T-helper 17 cell (primary cell): ENCODE measurements around the gene CCDC57. TPM values are rescaled to one million over a fixed set of nuclear protein-coding genes. Genes with fewer than 3 reads are reported as not detected.
"Not testable (repeated sequence)": the region's sequence is repeated elsewhere in the genome, so short reads cannot be mapped to it uniquely, and the experiment has no call there.

Source experiments
- ATAC-seq: fragments of 150-1000 bp; cut with Tn5 transposase; 2 replicates; pipeline ENCODE4 v1.10.0; 2021; ENCODE audit warnings: mild to moderate bottlenecking, moderate library complexity
- DNase-seq, 3 donors: peaks; one replicate each; pipeline versions ENCODE4 v3.0.0 to v3.0.0-alpha.2; 2020 to 2021
- H3K9me3 ChIP-seq: one replicate; pipeline ENCODE4 v1.7.0; 2013; ENCODE audit warnings: low read length, mild to moderate bottlenecking; ENCODE audit not compliant: control insufficient read depth, poor library complexity, severe bottlenecking
- H3K27ac Mint-ChIP-seq: one replicate; pipeline ENCODE4 v1.8.0; 2022; ENCODE audit warnings: mild to moderate bottlenecking, moderate library complexity, mixed read lengths
- H3K27me3 Mint-ChIP-seq: one replicate; pipeline ENCODE4 v1.8.0; 2022; ENCODE audit warnings: mixed read lengths
- H3K36me3 Mint-ChIP-seq: one replicate; pipeline ENCODE4 v1.8.0; 2022; ENCODE audit warnings: low read depth, mixed read lengths
- H3K4me1 Mint-ChIP-seq: one replicate; pipeline ENCODE4 v1.8.0; 2022; ENCODE audit warnings: mild to moderate bottlenecking, mixed read lengths
- H3K4me3 Mint-ChIP-seq: one replicate; pipeline ENCODE4 v1.8.0; 2022; ENCODE audit warnings: mild to moderate bottlenecking, moderate library complexity, mixed read lengths
- total RNA-seq, 4 donors: library from RNA in 2 of 4; stranded (reverse) in 2 of 4; gene quantifications; one replicate each; pipeline ENCODE4 v1.2.3 and lab custom pipeline; 2022 to 2026

Gene CCDC57
- total RNA-seq, 2 donors from 2014 or later: 79.1 to 89.0 TPM

- H3K4me3 Mint-ChIP-seq: no peak overlapping the region
- H3K4me1 Mint-ChIP-seq: peaks cover 26% of the 10 kb centered on the region
- ATAC-seq (no peak), DNase-seq (no peak)
- H3K27ac Mint-ChIP-seq: peak overlapping the region; percentile 95
- H3K27me3 Mint-ChIP-seq: no peaks in the 10 kb centered on the region
- H3K9me3 ChIP-seq: no peaks in the 10 kb centered on the region
- H3K36me3 Mint-ChIP-seq: peaks cover 3% of the 10 kb centered on the region
Observed at GRCh38 chr17:82204831-82205719, 7.6 kb downstream of the CCDC57 start.

GRCh38 chr17:82203920-82204319 lies 8.7 kb downstream of the CCDC57 start:
- Mint-ChIP-seq H3K36me3 (peaks cover 3% of the 10 kb centered on the region), H3K27me3 (no peaks in the 10 kb centered on the region), H3K27ac (no peak overlapping the region), H3K4me1 (peaks cover 26% of the 10 kb centered on the region), H3K4me3 (no peak overlapping the region)
- no peak for DNase-seq
- no peak for ATAC-seq
- H3K9me3 ChIP-seq: no peaks in the 10 kb centered on the region

GRCh38 chr17:82202981-82203380 lies 9.7 kb downstream of the CCDC57 start:
- no peak for DNase-seq
- Mint-ChIP-seq H3K27ac (peak overlapping the region; percentile 24), H3K36me3 (peaks cover 3% of the 10 kb centered on the region), H3K4me1 (peaks cover 31% of the 10 kb centered on the region), H3K27me3 (no peaks in the 10 kb centered on the region), H3K4me3 (no peak overlapping the region)
- H3K9me3 ChIP-seq: no peaks in the 10 kb centered on the region
- no peak for ATAC-seq

GRCh38 chr17:82201498-82201910 lies 11.1 kb downstream of the CCDC57 start:
- Mint-ChIP-seq H3K27me3 (no peaks in the 10 kb centered on the region), H3K27ac (peak overlapping the region; percentile 92), H3K4me1 (peaks cover 33% of the 10 kb centered on the region), H3K4me3 (peak overlapping the region; percentile 84), H3K36me3 (peaks cover under 1% of the 10 kb centered on the region)
- no peak for DNase-seq
- no peaks in the 10 kb centered on the region for H3K9me3 ChIP-seq
- no peak for ATAC-seq

- Mint-ChIP-seq H3K4me3 (peak overlapping the region; percentile 84), H3K36me3 (peaks cover 2% of the 10 kb centered on the region), H3K27me3 (no peaks in the 10 kb centered on the region), H3K27ac (peak overlapping the region; percentile 92), H3K4me1 (peaks cover 31% of the 10 kb centered on the region)
- ATAC-seq: peak; percentile 95
- peak in 2 of 3 donors; percentile 44 to 67 for DNase-seq
- no peaks in the 10 kb centered on the region for H3K9me3 ChIP-seq
Observed at GRCh38 chr17:82200743-82201497, 11.7 kb downstream of the CCDC57 start.

- H3K27ac Mint-ChIP-seq: peak overlapping the region; percentile 92
- no peak for DNase-seq
- H3K4me1 Mint-ChIP-seq: peaks cover 27% of the 10 kb centered on the region
- ATAC-seq: no peak
- H3K27me3 Mint-ChIP-seq: no peaks in the 10 kb centered on the region
- peak overlapping the region; percentile 58 for H3K4me3 Mint-ChIP-seq
- H3K9me3 ChIP-seq: no peaks in the 10 kb centered on the region
- H3K36me3 Mint-ChIP-seq: peaks cover 2% of the 10 kb centered on the region
Observed at GRCh38 chr17:82200135-82200534, 12.5 kb downstream of the CCDC57 start.

- ATAC-seq (no peak), DNase-seq (no peak)
- Mint-ChIP-seq H3K4me1 (peaks cover 27% of the 10 kb centered on the region), H3K36me3 (peaks cover 2% of the 10 kb centered on the region), H3K27me3 (no peaks in the 10 kb centered on the region), H3K4me3 (peak overlapping the region; percentile 31), H3K27ac (peak overlapping the region; percentile 92)
- no peaks in the 10 kb centered on the region for H3K9me3 ChIP-seq
Observed at GRCh38 chr17:82199496-82199895, 13.1 kb downstream of the CCDC57 start.

- Mint-ChIP-seq H3K4me3 (peak overlapping the region; percentile 53), H3K36me3 (peaks cover 10% of the 10 kb centered on the region), H3K4me1 (peaks cover 30% of the 10 kb centered on the region), H3K27me3 (no peaks in the 10 kb centered on the region), H3K27ac (peak overlapping the region; percentile 92)
- ATAC-seq (no peak), DNase-seq (no peak)
- no peaks in the 10 kb centered on the region for H3K9me3 ChIP-seq
Observed at GRCh38 chr17:82198092-82198491, 14.6 kb downstream of the CCDC57 start.

GRCh38 chr17:82195675-82196672 lies 16.7 kb downstream of the CCDC57 start:
- Mint-ChIP-seq H3K4me3 (peak overlapping the region; percentile 69), H3K27ac (no peak overlapping the region), H3K4me1 (peaks cover 24% of the 10 kb centered on the region), H3K27me3 (no peaks in the 10 kb centered on the region), H3K36me3 (peaks cover 12% of the 10 kb centered on the region)
- DNase-seq: no peak
- ATAC-seq: no peak
- H3K9me3 ChIP-seq: no peaks in the 10 kb centered on the region

GRCh38 chr17:82194765-82195164 lies 17.9 kb downstream of the CCDC57 start:
- peaks cover 12% of the 10 kb centered on the region for H3K36me3 Mint-ChIP-seq
- H3K9me3 ChIP-seq: no peaks in the 10 kb centered on the region
- no peak overlapping the region for H3K27ac Mint-ChIP-seq
- H3K27me3 Mint-ChIP-seq: no peaks in the 10 kb centered on the region
- no peak overlapping the region for H3K4me3 Mint-ChIP-seq
- ATAC-seq (no peak), DNase-seq (no peak)
- peaks cover 17% of the 10 kb centered on the region for H3K4me1 Mint-ChIP-seq

- no peak for ATAC-seq
Observed at GRCh38 chr17:82193520-82194220, 19.0 kb downstream of the CCDC57 start.

GRCh38 chr17:82193050-82193449 lies 19.6 kb downstream of the CCDC57 start:
- Mint-ChIP-seq H3K4me1 (peaks cover 12% of the 10 kb centered on the region), H3K36me3 (peaks cover 12% of the 10 kb centered on the region)
- not testable (repeated sequence) for H3K27me3 Mint-ChIP-seq, ATAC-seq, H3K4me3 Mint-ChIP-seq, DNase-seq, H3K27ac Mint-ChIP-seq, H3K9me3 ChIP-seq

More at GRCh38 chr17:82193520-82194220, 19.0 kb downstream of the CCDC57 start:
- Mint-ChIP-seq H3K4me1 (peaks cover 17% of the 10 kb centered on the region), H3K36me3 (peaks cover 12% of the 10 kb centered on the region), H3K4me3 (no peak overlapping the region), H3K27ac (no peak overlapping the region), H3K27me3 (no peaks in the 10 kb centered on the region)
- DNase-seq: no peak
- H3K9me3 ChIP-seq: no peaks in the 10 kb centered on the region
